Suprapubic skin (tissue), 4 donors: ENCODE results near the gene ZDHHC3.

Experiments
- CTCF ChIP-seq, 2 donors: fragments of 200-600 bp in 1 of 2; fragments of 450-650 bp in 1 of 2; sonication (generic) in 1 of 2; IDR thresholded peaks; one replicate each; pipeline ENCODE4 v1.5.1; 2016 to 2019; ENCODE audit warnings: antibody characterized with exemption in 2 of 2, mild to moderate bottlenecking in 1 of 2, moderate library complexity in 1 of 2
- EP300 ChIP-seq: sonication (generic); formaldehyde crosslinking; IDR thresholded peaks from one replicate; pipeline ENCODE4 v1.6.1; 2017; ENCODE audit warnings: antibody characterized with exemption
- POLR2A ChIP-seq, 2 donors: fragments of 450-650 bp; IDR thresholded peaks; one replicate each; pipeline ENCODE4 v1.6.1; 2017; ENCODE audit warnings: antibody characterized with exemption in 2 of 2, mild to moderate bottlenecking in 2 of 2, moderate library complexity in 2 of 2
- POLR2AphosphoS5 ChIP-seq, 3 donors: sonication (generic); formaldehyde crosslinking; IDR thresholded peaks; one replicate each; pipeline ENCODE4 v1.6.1; 2017; ENCODE audit warnings: antibody characterized with exemption in 3 of 3

- TF ChIP-seq POLR2AphosphoS5 (IDR thresholded peaks at IDR 0.05) (no peak), CTCF (IDR thresholded peaks at IDR 0.05) (no peak), EP300 (no peak), POLR2A (IDR thresholded peaks at IDR 0.05) (no peak)
Observed at GRCh38 chr3:44887101-44887500, 88.9 kb downstream of the ZDHHC3 start.
